GM23248 (cell line): ENCODE measurements around the gene PPM1H. TPM values are rescaled to one million over a fixed set of nuclear protein-coding genes. Genes with fewer than 3 reads are reported as not detected.
A peak's percentile ranks its signal among the peaks of the same experiment; 100 is the strongest.
"Not testable (repeated sequence)": the region's sequence is repeated elsewhere in the genome, so short reads cannot be mapped to it uniquely, and the experiment has no call there.

Experiments used
- DNase-seq: peaks from one replicate; pipeline ENCODE4 v3.0.0-alpha.2; 2015
- H2AFZ ChIP-seq: fragments of 200-600 bp; sonication (generic); 2 replicates; pipeline ENCODE4 v1.6.1; 2016; ENCODE audit warnings: antibody characterized with exemption
- H3F3A ChIP-seq: fragments of 200-600 bp; sonication (generic); 2 replicates; pipeline ENCODE4 v1.6.1; 2016; ENCODE audit warnings: mild to moderate bottlenecking, antibody characterized with exemption, mixed run types; ENCODE audit not compliant: insufficient read depth
- H3K27ac ChIP-seq: fragments of 200-600 bp; sonication (generic); 2 replicates; pipeline ENCODE4 v1.5.1; 2016; ENCODE audit warnings: mild to moderate bottlenecking
- H3K27me3 ChIP-seq: fragments of 200-600 bp; sonication (generic); replicated peaks from 2 replicates; pipeline ENCODE4 v1.6.1; 2016; ENCODE audit warnings: mild to moderate bottlenecking; ENCODE audit not compliant: insufficient read depth
- H3K36me3 ChIP-seq: fragments of 200-600 bp; sonication (generic); 2 replicates; pipeline ENCODE4 v1.6.1; 2016; ENCODE audit warnings: low read depth, mild to moderate bottlenecking
- H3K4me1 ChIP-seq: fragments of 200-600 bp; sonication (generic); 2 replicates; pipeline ENCODE4 v1.6.1; 2016; ENCODE audit warnings: mild to moderate bottlenecking; ENCODE audit not compliant: insufficient read depth
- H3K4me2 ChIP-seq: fragments of 200-600 bp; sonication (generic); one replicate; pipeline ENCODE4 v1.6.1; 2016; ENCODE audit warnings: mild to moderate bottlenecking; ENCODE audit not compliant: unreplicated experiment
- H3K4me3 ChIP-seq: fragments of 200-600 bp; sonication (generic); 2 replicates; pipeline ENCODE4 v1.5.1; 2016; ENCODE audit warnings: mild to moderate bottlenecking
- H3K79me2 ChIP-seq: fragments of 200-600 bp; sonication (generic); 2 replicates; pipeline ENCODE4 v1.6.1; 2016; ENCODE audit warnings: mild to moderate bottlenecking; ENCODE audit not compliant: insufficient read depth
- H3K9ac ChIP-seq: fragments of 200-600 bp; sonication (generic); 2 replicates; pipeline ENCODE4 v1.6.1; 2016; ENCODE audit warnings: mild to moderate bottlenecking
- H3K9me2 ChIP-seq: fragments of 200-600 bp; sonication (generic); 2 replicates; pipeline ENCODE4 v1.6.1; 2016; ENCODE audit warnings: mixed run types, mild to moderate bottlenecking, moderate library complexity; ENCODE audit not compliant: insufficient read depth
- H3K9me3 ChIP-seq: fragments of 200-600 bp; sonication (generic); one replicate; pipeline ENCODE4 v1.6.1; 2017; ENCODE audit warnings: low read depth
- H4K20me1 ChIP-seq: fragments of 200-600 bp; sonication (generic); 2 replicates; pipeline ENCODE4 v1.6.0; 2016; ENCODE audit not compliant: insufficient read depth
- EZH2 ChIP-seq: fragments of 200-600 bp; sonication (generic); IDR thresholded peaks from 2 replicates; pipeline ENCODE4 v1.6.1; 2018; ENCODE audit warnings: antibody characterized with exemption, mild to moderate bottlenecking; ENCODE audit not compliant: insufficient read depth, poor library complexity, severe bottlenecking
- EZH2phosphoT487 ChIP-seq: fragments of 200-600 bp; sonication (generic); IDR thresholded peaks from 2 replicates; pipeline ENCODE4 v1.6.1; 2018; ENCODE audit warnings: antibody characterized with exemption, moderate library complexity, mild to moderate bottlenecking, low read depth; ENCODE audit not compliant: insufficient read depth
- WGBS, 2 experiments: methylation state at CpG; one replicate each; pipeline ENCODE4 v1.1.6; 2015 to 2017; ENCODE audit warnings: low lambda C conversion rate in 2 of 2, low coverage in 1 of 2; ENCODE audit errors: missing lambda C conversion rate in 2 of 2; 5-methylcytosine and 5-hydroxymethylcytosine counted together
- in situ Hi-C: fragments of 300-500 bp; cut with MboI; formaldehyde crosslinking; loops from 2 replicates; pipeline ENCODE4 v1.15.0; 2020
- polyA plus RNA-seq: library from polyadenylated mRNA; unstranded; fragments of >200 nt; fragmentation: Nextera tagmentation; extraction: Ambion mirVana; gene quantifications from 2 replicates; pipeline ENCODE4 v1.2.1, GENCODE V29; 2016
- total RNA-seq: library from RNA; depleted of rRNA; stranded (reverse); fragments of >200 nt; shearing (Covaris generic); gene quantifications from 2 replicates; pipeline ENCODE4 v1.2.3, GENCODE V29; 2014

The PPM1H gene
- total and polyA plus RNA-seq, 2 experiments from 2014 or later: 0.13 to 1.2 TPM

DNA sequence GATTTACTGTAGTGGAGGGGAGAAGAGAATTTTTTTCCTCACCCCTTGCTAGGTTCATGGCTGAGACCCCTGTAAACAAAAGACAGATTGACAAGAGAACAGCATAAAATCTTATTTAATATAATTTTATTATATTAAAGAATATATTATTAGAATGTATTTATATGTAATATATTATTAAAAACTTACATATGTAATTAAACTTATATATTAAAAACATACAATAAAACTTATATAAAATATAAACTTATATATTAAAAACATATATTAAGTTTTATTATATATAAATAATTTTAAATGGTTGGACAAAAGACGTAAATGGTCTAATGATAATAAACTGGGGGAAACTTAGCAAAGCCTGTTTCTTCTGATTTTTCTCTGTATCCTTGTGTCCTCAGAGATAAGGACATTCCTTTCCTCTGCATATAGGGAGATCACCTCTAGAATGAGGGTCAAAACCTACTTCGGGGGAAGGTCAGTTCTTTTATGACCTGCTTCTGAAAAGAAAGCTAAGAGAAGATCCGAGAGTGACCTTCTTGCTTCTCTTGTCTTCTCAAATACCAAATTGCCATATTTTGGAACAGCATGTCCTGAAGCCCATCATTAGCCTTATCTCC is 8.9 kb upstream of the PPM1H start:
- Histone ChIP-seq H3K79me2 (no peaks in the 10 kb centered on the region), H3K27me3 (peaks cover 3% of the 10 kb centered on the region; the same call in 1 of the 2 replicates), H3K4me1 (no peaks in the 10 kb centered on the region), H3K36me3 (no peaks in the 10 kb centered on the region), H2AFZ (no peak overlapping the region), H3K4me2 (no peak overlapping the region), H3K27ac (no peak overlapping the region), H3K4me3 (no peak overlapping the region), H3K9me2 (no peaks in the 10 kb centered on the region), H4K20me1 (no peaks in the 10 kb centered on the region), H3K9ac (no peak overlapping the region), H3F3A (no peaks in the 10 kb centered on the region), H3K9me3 (no peaks in the 10 kb centered on the region)
- TF ChIP-seq EZH2phosphoT487 (no peak), EZH2 (no peak)
- 52 to 57% methylated on average over 3 of the region's 3 CpGs for WGBS, 2 experiments
- DNase-seq: no peak
- in situ Hi-C loops: no loop called here

DNA sequence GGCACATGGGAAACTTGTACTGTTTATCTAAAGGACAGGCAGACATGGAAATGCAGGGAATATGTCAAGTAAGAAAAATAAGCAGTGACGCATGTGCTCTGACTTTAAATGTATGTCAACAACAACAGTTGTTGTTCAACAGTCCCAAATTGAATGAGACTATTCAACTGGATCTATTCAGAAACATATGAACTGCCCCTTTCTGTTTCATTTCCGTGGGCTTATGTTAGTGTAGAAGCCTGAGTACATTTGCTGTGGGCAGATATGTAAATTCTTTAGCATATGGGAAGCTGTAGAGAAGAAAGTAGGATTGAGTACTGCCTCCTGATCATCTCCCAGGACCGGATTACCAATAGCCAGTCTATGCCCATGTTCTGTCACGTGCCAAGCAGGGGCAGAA is 7.4 kb upstream of the PPM1H start:
- 40 to 53% methylated on average over 4 of the region's 4 CpGs for WGBS, 2 experiments
- H3K9me2 ChIP-seq, H3K27ac ChIP-seq, H3K9me3 ChIP-seq, H3K4me2 ChIP-seq, H2AFZ ChIP-seq, H3K4me3 ChIP-seq, H3K4me1 ChIP-seq, H3F3A ChIP-seq, in situ Hi-C loops, H3K36me3 ChIP-seq, H4K20me1 ChIP-seq, H3K79me2 ChIP-seq, H3K9ac ChIP-seq, DNase-seq, H3K27me3 ChIP-seq: not testable (repeated sequence)

DNA sequence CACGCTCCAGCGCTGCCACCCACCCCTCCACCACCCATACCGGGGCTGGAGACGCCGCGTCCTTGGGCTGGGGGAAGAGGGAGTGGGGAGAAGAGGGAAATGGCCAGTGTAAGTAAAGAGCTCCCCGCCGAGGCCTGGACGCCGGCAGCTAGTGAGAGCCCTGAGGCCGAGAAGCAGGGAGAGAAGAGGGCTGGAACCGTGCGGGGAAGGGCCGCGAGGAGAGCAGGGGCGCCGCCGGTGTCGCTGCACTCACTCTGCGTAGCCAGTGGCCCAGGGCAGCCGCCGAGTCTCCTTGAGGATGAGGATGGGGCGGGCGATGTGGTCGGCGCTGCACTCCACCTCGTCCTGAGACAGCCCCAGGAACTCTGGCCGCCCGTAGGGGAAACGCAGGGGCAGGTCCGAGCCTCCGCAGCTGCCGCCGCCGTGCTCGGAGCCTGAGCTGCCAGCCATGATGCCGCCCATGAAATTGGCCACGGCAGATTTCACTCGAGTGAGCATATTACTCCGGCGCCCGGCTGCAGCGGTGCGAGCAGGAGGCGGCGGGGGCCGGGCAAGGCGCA is 631 bp downstream of the PPM1H start:
- Histone ChIP-seq H3K79me2 (no peaks in the 10 kb centered on the region), H3K4me1 (no peaks in the 10 kb centered on the region), H3K9me3 (no peaks in the 10 kb centered on the region), H3K4me3 (peak overlapping the region; percentile 72), H3K4me2 (peak overlapping the region; percentile 81), H3K27me3 (peaks cover 48% of the 10 kb centered on the region), H3K36me3 (no peaks in the 10 kb centered on the region), H2AFZ (peak overlapping the region; percentile 82), H3K9me2 (no peaks in the 10 kb centered on the region), H3F3A (no peaks in the 10 kb centered on the region), H3K27ac (no peak overlapping the region), H3K9ac (peak overlapping the region; percentile 38; the same call in 1 of the 2 replicates), H4K20me1 (no peaks in the 10 kb centered on the region)
- in situ Hi-C loops: no loop called here
- no peak for TF ChIP-seq EZH2phosphoT487
- no peak for TF ChIP-seq EZH2
- peak; percentile 62 for DNase-seq
- 1% methylated on average over 36 to 38 of the region's 48 CpGs for WGBS, 2 experiments

DNA sequence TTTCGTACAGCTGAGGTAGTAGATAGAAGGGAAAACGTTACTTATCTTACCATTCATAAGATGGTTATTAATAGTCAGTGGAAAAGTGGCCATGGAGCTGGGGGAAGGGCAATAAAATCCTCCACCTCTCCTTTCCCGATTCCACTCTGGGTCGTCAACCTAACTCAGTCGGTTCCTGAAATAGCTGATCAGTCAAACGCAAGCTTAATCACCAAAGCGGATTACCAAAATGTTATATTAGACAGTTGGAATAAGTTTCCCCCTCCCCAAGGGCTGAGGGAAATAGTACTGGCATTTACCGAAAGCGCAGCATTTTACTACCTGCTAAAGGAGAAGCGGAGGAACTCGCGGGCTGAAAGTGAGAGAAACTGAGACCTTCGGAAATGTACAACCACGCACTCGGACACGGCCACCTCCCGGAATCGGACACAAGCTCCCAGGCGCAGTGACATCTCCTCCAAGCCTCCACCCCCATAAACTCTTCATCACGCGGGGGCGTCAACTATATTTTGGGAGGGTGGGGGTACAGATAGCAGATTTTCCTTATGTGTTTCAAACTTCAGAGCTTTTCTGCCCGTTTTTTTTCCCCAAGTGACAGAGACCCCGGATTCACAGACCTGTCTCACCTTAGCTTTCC is 1.2 kb downstream of the PPM1H start:
- Histone ChIP-seq H3K4me3 (peak overlapping the region; percentile 72), H3K36me3 (no peaks in the 10 kb centered on the region), H3K27ac (no peak overlapping the region), H3F3A (no peaks in the 10 kb centered on the region), H3K9me2 (no peaks in the 10 kb centered on the region), H3K9ac (peak overlapping the region; percentile 38; the same call in 1 of the 2 replicates), H3K9me3 (no peaks in the 10 kb centered on the region), H3K4me1 (no peaks in the 10 kb centered on the region), H4K20me1 (no peaks in the 10 kb centered on the region), H3K4me2 (peak overlapping the region; percentile 81), H3K27me3 (peaks cover 48% of the 10 kb centered on the region), H2AFZ (peak overlapping the region; percentile 82), H3K79me2 (no peaks in the 10 kb centered on the region)
- TF ChIP-seq EZH2 (peak; percentile 76), EZH2phosphoT487 (0 out of 2 replicates have a peak, but pooled peaks have one; percentile 45)
- in situ Hi-C loops: no loop called here
- 2% methylated on average over 24 of the region's 24 CpGs for WGBS, 2 experiments
- peak; percentile 17 for DNase-seq
